Measurements from ENCODE around the gene MED13.

Gene MED13

GRCh38 chr17:62064791-62065563 lies at the start of gene MED13:
Gene MED13 (minus strand): TSS chr17:62065278. CDS start chr17:62065205, 73 bp downstream.
- DNase-seq, result peak; percentile 13

GRCh38 chr17:62112229-62112628 lies 47.2 kb upstream of the MED13 start:
- DNase-seq, result no peak

- no peak for DNase-seq
Measured at GRCh38 chr17:62111562-62112171, 46.6 kb upstream of the MED13 start.

- no peak for DNase-seq
Measured at GRCh38 chr17:62110923-62111484, 45.9 kb upstream of the MED13 start.

GRCh38 chr17:62109924-62110323 lies 44.8 kb upstream of the MED13 start:
- DNase-seq, result no peak

GRCh38 chr17:62109378-62109902 lies 44.4 kb upstream of the MED13 start:
- DNase-seq, result peak; percentile 61

- no peak for DNase-seq
Measured at GRCh38 chr17:62105861-62106260, 40.8 kb upstream of the MED13 start.

- DNase-seq, result no peak
Measured at GRCh38 chr17:62105357-62105756, 40.3 kb upstream of the MED13 start.

DNA sequence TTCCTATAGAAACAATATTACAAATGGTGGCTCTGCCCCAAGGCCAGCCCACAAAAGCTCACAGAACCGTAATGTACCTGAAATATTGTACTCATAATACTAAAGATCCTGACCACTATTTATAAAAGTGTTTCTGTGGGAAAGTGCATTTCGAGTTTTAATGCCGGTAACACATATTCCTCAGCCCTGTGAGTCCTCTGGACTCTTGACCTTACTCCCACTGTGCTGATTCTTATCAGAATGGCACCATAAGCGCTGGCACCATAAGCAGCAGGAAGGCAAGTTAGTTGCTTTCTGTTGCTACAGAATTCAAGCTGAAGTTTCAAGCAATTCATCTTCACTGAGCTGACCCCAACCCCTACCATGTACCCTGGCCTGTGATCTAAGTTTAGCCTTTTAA lies 36.4 kb upstream of the MED13 start:
- no peak for DNase-seq

GRCh38 chr17:62101090-62101489 lies 36.0 kb upstream of the MED13 start:
- peak; percentile 10 for DNase-seq

DNA sequence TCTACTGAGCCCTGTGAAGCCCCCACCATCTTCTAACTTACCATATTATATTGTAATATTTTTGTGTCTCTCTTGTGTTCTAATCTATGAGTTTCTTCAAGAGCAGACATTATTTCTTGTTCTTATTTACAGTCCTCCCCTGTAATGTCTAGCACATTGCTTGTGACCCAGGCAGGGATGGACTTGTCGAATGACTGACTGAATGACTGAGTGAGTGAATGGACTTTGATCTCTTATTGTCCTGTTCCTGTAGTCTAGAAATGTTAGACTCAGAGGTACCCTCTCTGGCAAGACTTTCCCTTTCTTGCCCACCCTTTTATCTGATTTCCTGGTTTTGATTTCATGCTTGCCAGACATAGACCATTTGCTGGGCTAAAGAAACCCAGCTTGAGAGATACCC lies 35.0 kb upstream of the MED13 start:
- no peak for DNase-seq

GRCh38 chr17:62099532-62099931 lies 34.5 kb upstream of the MED13 start:
- DNase-seq, result no peak

- DNase-seq, result no peak
Measured at GRCh38 chr17:62098623-62099231, 33.6 kb upstream of the MED13 start.

GRCh38 chr17:62096401-62096670 lies 31.3 kb upstream of the MED13 start:
- no peak for DNase-seq

DNA sequence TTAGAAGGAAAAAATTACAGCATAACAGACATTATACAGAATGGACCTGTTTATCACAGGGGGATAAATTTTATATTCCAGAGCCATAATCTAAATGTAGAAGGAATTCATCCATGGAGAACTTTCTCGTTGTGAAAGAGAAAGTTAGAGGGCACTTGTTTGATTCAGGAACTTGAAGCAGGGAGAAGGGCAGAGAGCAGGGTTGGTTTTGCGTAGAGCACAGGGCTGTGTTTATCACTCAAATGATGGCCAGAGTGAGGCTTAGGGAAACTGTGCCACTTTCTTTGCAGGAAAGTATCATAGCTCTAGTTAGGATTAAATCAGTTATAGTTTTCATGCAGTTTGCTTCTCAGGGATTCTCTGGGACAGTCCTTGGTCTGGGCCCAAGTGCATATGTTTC lies 29.1 kb upstream of the MED13 start:
- DNase-seq, result no peak

- no peak for DNase-seq
Measured at GRCh38 chr17:62093188-62094155, 28.4 kb upstream of the MED13 start.

GRCh38 chr17:62092784-62093183 lies 27.7 kb upstream of the MED13 start:
- DNase-seq, result no peak

GRCh38 chr17:62091804-62092203 lies 26.7 kb upstream of the MED13 start:
- no peak for DNase-seq

DNA sequence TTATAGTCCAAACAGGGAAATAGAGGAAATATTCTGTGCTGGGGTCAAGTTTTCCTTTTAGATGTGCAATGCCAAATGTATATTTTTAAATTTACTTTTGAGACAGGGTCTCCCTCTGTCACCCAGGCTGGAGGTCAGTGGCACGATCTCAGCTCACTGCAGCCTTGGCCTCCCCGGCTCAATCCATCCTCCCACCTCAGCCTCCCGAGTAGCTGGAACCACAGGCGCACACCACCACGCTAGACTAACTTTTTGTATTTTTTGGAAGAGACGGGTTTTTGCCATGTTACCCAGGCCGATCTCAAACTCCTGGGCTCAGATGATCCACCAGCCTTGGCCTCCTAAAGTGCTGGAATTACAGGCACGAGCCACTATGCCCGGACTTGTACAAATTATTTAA lies 25.8 kb upstream of the MED13 start:
- DNase-seq, result no peak

DNA sequence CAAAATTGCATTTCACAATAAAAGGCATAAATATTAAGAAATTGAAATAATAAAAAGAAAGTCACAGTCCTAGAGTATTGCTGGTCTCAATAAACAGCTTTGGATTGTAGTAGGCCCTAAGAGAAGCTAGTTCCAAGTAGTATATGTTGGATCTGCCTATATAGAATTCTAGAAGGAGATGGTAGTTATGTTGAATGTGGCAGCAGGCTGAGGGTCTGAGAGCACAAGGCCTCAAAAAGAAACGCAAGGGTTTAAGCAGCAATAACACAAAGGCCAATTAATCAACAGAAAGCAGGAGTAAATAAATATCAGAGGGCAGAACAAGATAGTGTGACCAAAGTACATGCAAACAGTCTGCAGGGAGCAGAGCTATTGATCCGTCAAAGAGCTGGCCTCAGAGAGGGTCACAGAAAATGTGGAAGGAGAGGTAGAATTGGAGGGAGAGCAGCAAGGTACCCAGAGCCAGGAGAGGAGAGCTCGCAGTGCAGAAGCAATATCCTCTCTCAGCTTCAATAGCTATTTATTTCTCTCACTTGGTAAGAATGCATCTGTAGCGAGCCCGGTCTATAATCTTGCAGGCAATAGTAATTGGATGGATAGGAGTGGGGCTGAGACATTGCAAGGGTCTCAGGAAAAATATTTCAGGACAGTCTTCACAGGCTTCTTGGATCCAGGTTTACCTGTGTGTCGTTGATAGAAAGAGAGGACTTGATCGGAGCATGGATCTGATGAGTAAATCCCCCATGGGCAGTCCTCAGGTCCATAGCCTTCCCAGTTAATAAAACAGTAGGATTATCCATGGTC lies 25.1 kb upstream of the MED13 start:
- DNase-seq, result no peak

DNA sequence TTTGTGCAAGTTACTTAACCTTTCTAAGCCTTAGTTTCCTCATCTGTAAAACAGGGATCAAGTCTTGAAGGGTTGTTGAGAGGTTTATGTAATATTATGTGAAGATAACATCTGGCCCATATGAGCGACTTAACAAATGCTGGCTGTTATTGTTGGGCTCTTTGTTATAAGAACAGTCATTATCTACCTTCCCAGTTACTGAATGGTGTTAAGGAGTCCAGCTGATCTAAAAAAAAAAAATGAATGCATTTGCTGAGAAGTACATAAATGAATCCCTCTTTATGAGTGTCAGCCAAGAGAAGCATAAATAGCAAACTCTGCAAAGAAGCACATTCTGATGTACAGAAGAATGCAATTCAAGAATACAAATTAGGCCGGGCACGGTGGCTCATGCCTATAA lies 24.3 kb upstream of the MED13 start:
- DNase-seq, result no peak

GRCh38 chr17:62086737-62087136 lies 21.7 kb upstream of the MED13 start:
- DNase-seq, result no peak

All from NCI-H1105 treated with DMSO at 0.1 percent for 48 hours (cell line).